ENCODE measurements around the gene CORO1C. TPM values are rescaled to one million over a fixed set of nuclear protein-coding genes. Genes with fewer than 3 reads are reported as not detected.
A peak's percentile ranks its signal among the peaks of the same experiment; 100 is the strongest.

CORO1C gene
- total and polyA plus RNA-seq, 9 of the 15 experiments (the other 6 are each of a cell fraction or from before 2014, with no cell fraction given), result 55.2 to 280 (median 150) TPM

DNA sequence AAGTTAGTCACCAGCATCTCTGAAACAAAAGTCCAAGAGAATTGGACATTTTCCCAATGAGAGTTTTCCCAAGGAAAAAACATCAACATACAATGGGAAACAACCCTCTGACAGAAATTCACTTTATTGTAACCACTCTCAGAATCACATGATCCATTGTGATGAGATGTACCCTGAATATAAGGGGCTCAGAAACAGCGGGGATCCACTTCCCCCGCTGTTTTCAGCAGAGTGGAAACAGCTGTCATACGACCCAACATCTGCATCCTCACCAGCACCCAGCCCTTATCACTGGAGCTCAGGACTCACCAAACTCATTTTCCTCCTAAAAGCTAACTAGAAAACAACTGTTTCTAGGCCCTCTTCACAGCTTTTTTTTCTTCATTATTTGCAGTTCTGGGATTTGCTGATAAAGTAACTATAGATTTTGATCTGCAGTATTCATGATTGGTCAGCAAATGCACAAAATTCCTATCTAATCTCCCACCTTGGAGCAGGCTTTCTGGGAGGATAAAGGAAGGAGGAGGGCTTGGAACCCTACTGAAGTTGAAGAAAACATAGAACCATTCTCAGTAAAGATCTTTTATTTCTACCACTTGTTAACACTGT lies 31.3 kb downstream of the CORO1C start (continued):
- peak; percentile 91 for TF ChIP-seq MITF (IDR thresholded peaks at IDR 0.05)
- TF ChIP-seq FOXJ2 (tag; IDR thresholded peaks at IDR 0.05), result peak; percentile 84
- TF ChIP-seq KLF10 (CRISPR knock-in tag; IDR thresholded peaks at IDR 0.05), result no peak
- TF ChIP-seq ELF2 (CRISPR knock-in tag; IDR thresholded peaks at IDR 0.05), result 0 out of 2 replicates have a peak, but pooled peaks have one; percentile 9
- TF ChIP-seq, protein P1, sequence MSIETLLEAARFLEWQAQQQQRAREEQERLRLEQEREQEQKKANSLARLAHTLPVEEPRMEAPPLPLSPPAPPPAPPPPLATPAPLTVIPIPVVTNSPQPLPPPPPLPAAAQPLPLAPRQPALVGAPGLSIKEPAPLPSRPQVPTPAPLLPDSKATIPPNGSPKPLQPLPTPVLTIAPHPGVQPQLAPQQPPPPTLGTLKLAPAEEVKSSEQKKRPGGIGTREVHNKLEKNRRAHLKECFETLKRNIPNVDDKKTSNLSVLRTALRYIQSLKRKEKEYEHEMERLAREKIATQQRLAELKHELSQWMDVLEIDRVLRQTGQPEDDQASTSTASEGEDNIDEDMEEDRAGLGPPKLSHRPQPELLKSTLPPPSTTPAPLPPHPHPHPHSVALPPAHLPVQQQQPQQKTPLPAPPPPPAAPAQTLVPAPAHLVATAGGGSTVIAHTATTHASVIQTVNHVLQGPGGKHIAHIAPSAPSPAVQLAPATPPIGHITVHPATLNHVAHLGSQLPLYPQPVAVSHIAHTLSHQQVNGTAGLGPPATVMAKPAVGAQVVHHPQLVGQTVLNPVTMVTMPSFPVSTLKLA (conservative IDR thresholded peaks at IDR 0.05), result peak; percentile 30 to 62
- peak; percentile 75; the same call in 1 of the 2 replicates for TF ChIP-seq MAFF (IDR thresholded peaks at IDR 0.05; ENCODE audit: low read length)
- TF ChIP-seq JUND (IDR thresholded peaks at IDR 0.05; ENCODE audit: borderline replicate concordance, low read depth, low read length), result peak; percentile 63; the same call in 1 of the 2 replicates
- TF ChIP-seq JUND (tag; IDR thresholded peaks at IDR 0.05; ENCODE audit: borderline replicate concordance, low read depth, low read length), result peak; percentile 78; the same call in 2 of the 3 replicates
- no peak for TF ChIP-seq ZBTB34 (CRISPR knock-in tag; IDR thresholded peaks at IDR 0.05)
- peak; percentile 95; the same call in 1 of the 2 replicates for TF ChIP-seq CC2D1A (IDR thresholded peaks at IDR 0.05)
- TF ChIP-seq ESRRA (IDR thresholded peaks at IDR 0.05; ENCODE audit: borderline replicate concordance, low read depth), result no peak
- TF ChIP-seq HLTF (IDR thresholded peaks at IDR 0.05), result 0 out of 2 replicates have a peak, but pooled peaks have one; percentile 19
- peak; percentile 99 for TF ChIP-seq KDM1A (IDR thresholded peaks at IDR 0.05)
- peak; percentile 93 for TF ChIP-seq TCF3 (CRISPR knock-in tag; IDR thresholded peaks at IDR 0.05)
- peak; percentile 73 for TF ChIP-seq MAFK (IDR thresholded peaks at IDR 0.05; ENCODE audit: low read length)
- TF ChIP-seq TBL1XR1 (IDR thresholded peaks at IDR 0.05; ENCODE audit: low read length in 2 of 2), result peak; percentile 62 to 92; a peak in 3 of 4 replicates
- peak; percentile 61; the same call in 1 of the 2 replicates for TF ChIP-seq CHAMP1 (IDR thresholded peaks at IDR 0.05)
- TF ChIP-seq SMARCC2 (IDR thresholded peaks at IDR 0.05; ENCODE audit: low read depth), result peak; percentile 96
- TF ChIP-seq NCOA1 (IDR thresholded peaks at IDR 0.05; ENCODE audit: low read depth), result peak; percentile 90
- no peak for TF ChIP-seq NELFE (IDR thresholded peaks at IDR 0.05; ENCODE audit: insufficient read depth, insufficient read length)
- peak; percentile 91 for TF ChIP-seq NBN (IDR thresholded peaks at IDR 0.05; ENCODE audit: low read depth)
- TF ChIP-seq TAL1 (IDR thresholded peaks at IDR 0.05), result peak; percentile 98
- TF ChIP-seq FOXK1 (CRISPR knock-in tag; IDR thresholded peaks at IDR 0.05; ENCODE audit: borderline replicate concordance), result no peak
- TF ChIP-seq CHD1 (IDR thresholded peaks at IDR 0.05; ENCODE audit: low read length), result no peak
- peak; percentile 89 for TF ChIP-seq PHB2 (IDR thresholded peaks at IDR 0.05; ENCODE audit: low read depth)
